HuH-7 (cell line): Measurements from ENCODE around the gene TANGO6.
"Not testable (repeated sequence)": the region's sequence is repeated elsewhere in the genome, so short reads cannot be mapped to it uniquely, and the experiment has no call there.

Experiments used
- DNase-seq: peaks from one replicate; pipeline ENCODE4 v3.0.0; 2011; ENCODE audit warnings: low spot score

TANGO6 gene

GRCh38 chr16:69056421-69056820 lies 213.1 kb downstream of the TANGO6 start:
- no peak for DNase-seq

- no peak for DNase-seq
Observed at GRCh38 chr16:69057400-69058378, 214.4 kb downstream of the TANGO6 start.

- not testable (repeated sequence) for DNase-seq
Observed at GRCh38 chr16:69063491-69063890, 220.2 kb downstream of the TANGO6 start.

GRCh38 chr16:69064124-69064763 lies 220.9 kb downstream of the TANGO6 start:
- DNase-seq = no peak

GRCh38 chr16:69064764-69065313 lies 221.5 kb downstream of the TANGO6 start:
- DNase-seq = no peak

GRCh38 chr16:69069504-69069903 lies 226.2 kb downstream of the TANGO6 start:
- DNase-seq = no peak

- DNase-seq = no peak
Observed at GRCh38 chr16:69071036-69071435, 227.7 kb downstream of the TANGO6 start.

GRCh38 chr16:69072640-69072974 lies 229.3 kb downstream of the TANGO6 start:
- no peak for DNase-seq

- DNase-seq = no peak
Observed at GRCh38 chr16:69073181-69073702, 229.9 kb downstream of the TANGO6 start.

- no peak for DNase-seq
Observed at GRCh38 chr16:69077251-69077650, 233.9 kb downstream of the TANGO6 start.

- no peak for DNase-seq
Observed at GRCh38 chr16:69078073-69078472, 234.7 kb downstream of the TANGO6 start.

GRCh38 chr16:69079697-69080096 lies 236.4 kb downstream of the TANGO6 start:
- no peak for DNase-seq

GRCh38 chr16:69083306-69083941 lies 240.1 kb downstream of the TANGO6 start:
- DNase-seq = peak; percentile 53

GRCh38 chr16:69084289-69084688 lies 241.0 kb downstream of the TANGO6 start:
- no peak for DNase-seq

GRCh38 chr16:69085032-69085695 lies 241.8 kb downstream of the TANGO6 start:
- no peak for DNase-seq

GRCh38 chr16:69087161-69087581 lies 243.8 kb downstream of the TANGO6 start:
- no peak for DNase-seq

GRCh38 chr16:69088684-69089083 lies 245.4 kb downstream of the TANGO6 start:
- DNase-seq = no peak

GRCh38 chr16:69089091-69089910 lies 246.0 kb downstream of the TANGO6 start:
- DNase-seq = no peak

- DNase-seq = no peak
Observed at GRCh38 chr16:69093974-69094373, 250.6 kb downstream of the TANGO6 start.

- DNase-seq = no peak
Observed at GRCh38 chr16:69094501-69094900, 251.2 kb downstream of the TANGO6 start.

- DNase-seq = no peak
Observed at GRCh38 chr16:69095193-69095592, 251.9 kb downstream of the TANGO6 start.
